Mucosa of descending colon (tissue), 3 donors: Measurements from ENCODE around the gene TEX29. TPM values are rescaled to one million over a fixed set of nuclear protein-coding genes. Genes with fewer than 3 reads are reported as not detected.

Source experiments
- ATAC-seq: fragments of 200-7000 bp; cut with Tn5 transposase; one replicate; pipeline ENCODE4 v1.9.1; 2020; ENCODE audit warnings: mild to moderate bottlenecking, moderate library complexity
- DNase-seq, 3 donors: peaks; one replicate each; pipeline ENCODE4 v3.0.0-alpha.2; 2020
- H3K36me3 ChIP-seq: fragments of 200-600 bp; one replicate; pipeline ENCODE4 v1.8.0; 2021; ENCODE audit warnings: low read depth, mild to moderate bottlenecking
- H3K4me1 ChIP-seq: fragments of 200-600 bp; one replicate; pipeline ENCODE4 v1.8.0; 2021; ENCODE audit warnings: low read depth, mild to moderate bottlenecking
- H3K4me3 ChIP-seq: fragments of 200-600 bp; one replicate; pipeline ENCODE4 v1.8.0; 2021; ENCODE audit warnings: mild to moderate bottlenecking
- H3K9me3 ChIP-seq: fragments of 200-600 bp; one replicate; pipeline ENCODE4 v1.8.0; 2021; ENCODE audit warnings: mild to moderate bottlenecking
- intact Hi-C, 2 donors: fragments of 100-400 bp; cut with DNase I in 1 of 2; cut with micrococcal nuclease in 1 of 2; formaldehyde crosslinking; loops; one replicate each; pipeline versions ENCODE4 v1.11.0 to v1.11.1; 2022; cut with DNase I, micrococcal nuclease
- total RNA-seq, 3 donors: library from RNA; stranded (reverse); fragmentation: NEBNext Ultra II Directional in 2 of 3; extraction: Animal tissue kit (Norgen Biotek cat#: 25700) in 2 of 3; gene quantifications; one replicate each; pipeline versions ENCODE4 v1.2.1 to v1.2.4, GENCODE V29; 2021 to 2023
- TF ChIP-seq, protein P1 (sequence below): fragments of 200-600 bp; IDR thresholded peaks from one replicate; pipeline ENCODE4 v1.8.0; 2022; ENCODE audit warnings: antibody characterized with exemption, mild to moderate bottlenecking
- donor health status: DM: no; HTN: no; CAD: no; lungs with moderate emphysema.
- donor health status: DM: no; HTN: no; CAD: no.
- donor health status: DM: no; HTN: yes; CAD: no.

The TEX29 gene
- total RNA-seq, 3 donors from 2014 or later: 0.55 to 0.63 TPM; not detected in 1

DNA sequence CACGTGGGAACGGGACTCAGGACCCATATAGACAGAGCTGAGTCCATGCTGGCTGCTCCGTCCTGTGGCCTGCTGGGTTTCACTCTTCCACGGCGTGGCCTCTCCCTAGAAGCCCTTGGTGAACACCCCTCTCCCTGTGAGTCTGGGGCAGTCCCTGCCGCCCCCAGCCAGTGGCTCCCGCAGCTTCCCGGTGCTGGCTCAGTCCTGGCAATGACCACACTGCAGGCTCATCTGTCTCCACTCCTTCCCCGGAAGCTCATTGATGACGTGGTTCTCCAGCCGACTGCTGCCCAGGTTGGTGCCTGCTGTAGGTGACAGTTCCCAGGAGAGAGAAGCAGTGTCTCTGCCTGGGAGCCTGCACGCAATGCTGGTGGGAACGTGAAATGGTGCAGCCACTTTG lies 2.1 kb upstream of the TEX29 start:
- H3K9me3 ChIP-seq: no peaks in the 10 kb centered on the region
- H3K36me3 ChIP-seq: no peaks in the 10 kb centered on the region
- no peaks in the 10 kb centered on the region for H3K4me1 ChIP-seq
- ATAC-seq (no peak), DNase-seq (no peak)
- TF ChIP-seq, protein P1, sequence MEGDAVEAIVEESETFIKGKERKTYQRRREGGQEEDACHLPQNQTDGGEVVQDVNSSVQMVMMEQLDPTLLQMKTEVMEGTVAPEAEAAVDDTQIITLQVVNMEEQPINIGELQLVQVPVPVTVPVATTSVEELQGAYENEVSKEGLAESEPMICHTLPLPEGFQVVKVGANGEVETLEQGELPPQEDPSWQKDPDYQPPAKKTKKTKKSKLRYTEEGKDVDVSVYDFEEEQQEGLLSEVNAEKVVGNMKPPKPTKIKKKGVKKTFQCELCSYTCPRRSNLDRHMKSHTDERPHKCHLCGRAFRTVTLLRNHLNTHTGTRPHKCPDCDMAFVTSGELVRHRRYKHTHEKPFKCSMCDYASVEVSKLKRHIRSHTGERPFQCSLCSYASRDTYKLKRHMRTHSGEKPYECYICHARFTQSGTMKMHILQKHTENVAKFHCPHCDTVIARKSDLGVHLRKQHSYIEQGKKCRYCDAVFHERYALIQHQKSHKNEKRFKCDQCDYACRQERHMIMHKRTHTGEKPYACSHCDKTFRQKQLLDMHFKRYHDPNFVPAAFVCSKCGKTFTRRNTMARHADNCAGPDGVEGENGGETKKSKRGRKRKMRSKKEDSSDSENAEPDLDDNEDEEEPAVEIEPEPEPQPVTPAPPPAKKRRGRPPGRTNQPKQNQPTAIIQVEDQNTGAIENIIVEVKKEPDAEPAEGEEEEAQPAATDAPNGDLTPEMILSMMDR: no peak
- no peak overlapping the region for H3K4me3 ChIP-seq
- intact Hi-C loops: no loop called here

DNA sequence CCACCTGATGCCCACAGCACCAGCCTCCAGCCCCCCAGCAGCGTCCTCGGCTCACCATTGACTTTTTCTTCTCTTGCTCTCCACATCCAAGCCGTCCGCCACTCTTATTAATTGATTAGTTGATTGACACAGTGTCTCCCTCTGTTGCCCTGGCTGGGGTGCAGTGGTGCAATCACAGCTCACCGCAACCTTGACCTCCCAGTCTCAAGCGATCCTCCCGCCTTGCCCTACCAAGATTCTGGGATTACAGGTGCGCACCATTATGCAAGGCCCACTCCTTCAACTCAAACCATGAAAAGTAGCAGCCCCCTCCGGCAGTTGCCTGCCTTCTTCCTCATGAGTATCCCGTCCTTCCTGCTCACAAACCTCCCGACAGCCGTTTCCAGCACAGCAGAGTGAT lies 921 bp upstream of the TEX29 start:
- Histone ChIP-seq H3K9me3 (no peaks in the 10 kb centered on the region), H3K36me3 (no peaks in the 10 kb centered on the region), H3K4me1 (no peaks in the 10 kb centered on the region), H3K4me3 (no peak overlapping the region)
- DNase-seq (no peak), ATAC-seq (no peak)
- intact Hi-C loops: no loop called here
- TF ChIP-seq, protein P1: no peak

DNA sequence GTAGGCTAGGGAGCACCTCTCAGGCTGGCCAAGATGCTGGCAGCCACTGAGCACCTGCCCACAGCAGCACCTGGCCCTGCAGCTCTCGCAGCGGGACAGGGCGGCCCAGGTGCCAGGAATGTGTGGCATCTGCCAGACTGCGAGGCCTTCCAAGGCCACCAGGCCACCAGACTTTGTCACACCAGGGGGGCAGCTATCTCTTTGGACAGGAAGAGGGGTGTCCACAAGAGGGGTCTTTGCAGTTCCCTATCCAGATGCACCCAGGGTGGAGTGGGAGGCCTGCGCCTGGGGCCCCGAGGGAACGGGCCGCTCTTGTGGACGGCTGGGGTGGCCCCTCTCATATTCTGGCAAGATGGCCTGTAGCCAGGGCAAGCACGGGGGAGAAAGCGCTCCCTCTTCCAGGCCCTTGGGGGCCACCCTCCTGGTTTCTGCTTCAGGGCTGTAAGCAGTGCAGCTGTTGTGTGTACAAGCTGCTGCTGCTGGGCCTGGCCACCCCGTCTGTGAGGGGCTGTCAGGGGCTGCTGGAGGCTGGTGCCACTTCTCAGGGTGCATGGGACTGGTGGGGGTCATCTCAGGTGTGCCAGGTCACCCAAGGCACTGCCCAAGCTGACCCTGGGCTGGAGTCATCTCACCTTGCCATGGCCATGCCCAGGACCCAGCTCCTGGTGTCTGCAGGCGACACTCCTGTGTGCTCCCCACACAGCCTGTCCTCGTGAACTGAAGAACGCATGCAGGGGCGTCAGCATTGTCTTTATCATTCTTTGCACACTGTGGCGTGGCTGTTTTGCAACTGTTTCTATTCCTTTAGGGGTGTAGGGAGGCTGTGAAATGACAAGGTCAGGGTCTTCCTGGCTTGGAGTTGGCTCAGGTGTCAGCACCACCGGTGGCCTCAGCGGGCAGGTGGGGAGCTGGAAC lies 1.8 kb downstream of the TEX29 start:
- DNase-seq: no peak
- H3K4me1 ChIP-seq: no peaks in the 10 kb centered on the region
- ATAC-seq: no peak
- TF ChIP-seq, protein P1: no peak
- H3K36me3 ChIP-seq: no peaks in the 10 kb centered on the region
- intact Hi-C loops: no loop called here
- H3K4me3 ChIP-seq: no peak overlapping the region
- no peaks in the 10 kb centered on the region for H3K9me3 ChIP-seq

DNA sequence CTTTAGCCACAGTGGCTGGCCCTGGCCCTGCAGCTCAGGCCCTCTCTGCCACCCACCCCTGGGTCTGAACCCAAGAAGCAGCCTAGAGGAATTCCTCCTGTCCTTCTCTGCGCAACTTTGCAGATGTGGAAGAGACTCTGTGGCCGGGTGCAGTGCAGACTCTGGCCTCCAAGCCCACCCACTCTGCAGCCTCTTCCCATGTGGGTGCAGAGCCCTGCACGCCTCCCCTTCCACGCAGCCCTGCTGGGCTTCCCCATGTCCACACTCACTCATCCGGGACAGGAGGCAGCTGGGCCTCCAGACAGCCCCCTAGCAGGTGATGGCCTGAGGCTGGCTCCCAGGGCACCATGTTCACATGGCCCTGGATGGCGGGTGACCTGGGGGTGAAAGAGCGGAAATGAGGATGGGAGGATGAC lies 2.5 kb downstream of the TEX29 start:
- intact Hi-C loops: no loop called here
- TF ChIP-seq, protein P1: no peak
- ATAC-seq: no peak

DNA sequence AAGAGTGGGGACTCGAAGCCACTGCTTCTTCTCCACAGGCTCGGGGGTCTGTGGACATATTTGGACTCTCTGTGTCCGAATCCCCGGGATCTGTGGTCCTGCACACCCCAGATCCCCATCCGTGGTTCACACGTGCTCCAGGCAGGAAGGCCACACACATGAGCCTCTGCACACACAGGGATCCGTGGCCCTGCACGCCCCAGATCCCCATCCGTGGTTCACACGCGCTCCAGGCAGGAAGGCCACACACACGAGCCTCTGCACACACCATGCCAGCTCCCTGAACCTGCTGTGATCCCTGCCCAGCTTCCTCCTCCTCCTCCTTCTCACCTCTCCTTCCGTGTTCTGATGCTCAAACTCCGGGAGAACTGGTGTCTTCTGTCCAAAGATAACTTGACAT lies 3.1 kb downstream of the TEX29 start:
- no peak for DNase-seq
- intact Hi-C loops: no loop called here
- no peak for ATAC-seq
- Histone ChIP-seq H3K9me3 (no peaks in the 10 kb centered on the region), H3K36me3 (no peaks in the 10 kb centered on the region), H3K4me1 (no peaks in the 10 kb centered on the region), H3K4me3 (no peak overlapping the region)
- TF ChIP-seq, protein P1: no peak

More for the DNA sequence above, 2.5 kb downstream of the TEX29 start:
- no peaks in the 10 kb centered on the region for H3K9me3 ChIP-seq
- no peaks in the 10 kb centered on the region for H3K36me3 ChIP-seq
- no peaks in the 10 kb centered on the region for H3K4me1 ChIP-seq
- H3K4me3 ChIP-seq: no peak overlapping the region
- DNase-seq: no peak
